Vagina (tissue), 2 donors: Measurements from ENCODE around the gene KIF26A. TPM values are rescaled to one million over a fixed set of nuclear protein-coding genes. Genes with fewer than 3 reads are reported as not detected.

Source experiments
- DNase-seq, 2 donors: peaks; one replicate each; pipeline ENCODE4 v3.0.0-alpha.2; 2017; ENCODE audit errors: extremely low spot score in 2 of 2
- H3K27ac ChIP-seq: fragments of 200-600 bp; sonication (generic); one replicate; pipeline ENCODE4 v1.5.1; 2019
- H3K27me3 ChIP-seq: fragments of 200-600 bp; sonication (generic); one replicate; pipeline ENCODE4 v1.5.1; 2019
- H3K36me3 ChIP-seq, 2 donors: fragments of 200-600 bp; sonication (generic); one replicate each; pipeline ENCODE4 v1.5.1; 2017 to 2019
- H3K4me1 ChIP-seq: fragments of 200-600 bp; sonication (generic); one replicate; pipeline ENCODE4 v1.5.1; 2019
- H3K4me3 ChIP-seq, 2 donors: fragments of 200-600 bp; sonication (generic); 1 replicate in 1 of 2; 2 replicates in 1 of 2; pipeline ENCODE4 v1.5.1; 2016 to 2019
- H3K9me3 ChIP-seq: fragments of 200-600 bp; sonication (generic); one replicate; pipeline ENCODE4 v1.5.1; 2019
- CTCF ChIP-seq, 3 experiments: fragments of 450-650 bp in 2 of 3; fragments of 200-600 bp in 1 of 3; sonication (generic) in 1 of 3; IDR thresholded peaks; one replicate each; pipeline ENCODE4 v1.5.1; 2017 to 2019; ENCODE audit warnings: antibody characterized with exemption in 3 of 3, mild to moderate bottlenecking in 2 of 3, moderate library complexity in 2 of 3
- POLR2A ChIP-seq, 2 donors: fragments of 450-650 bp; IDR thresholded peaks; one replicate each; pipeline ENCODE4 v1.6.1; 2017; ENCODE audit warnings: antibody characterized with exemption in 2 of 2, mild to moderate bottlenecking in 2 of 2, moderate library complexity in 2 of 2
- POLR2AphosphoS5 ChIP-seq, 2 donors: sonication (generic); formaldehyde crosslinking; IDR thresholded peaks; one replicate each; pipeline ENCODE4 v1.9.0; 2017; ENCODE audit warnings: antibody characterized with exemption in 2 of 2, mild to moderate bottlenecking in 2 of 2, low read depth in 1 of 2; ENCODE audit not compliant: insufficient read depth in 1 of 2
- intact Hi-C: fragments of 100-400 bp; cut with DNase I; formaldehyde crosslinking; loops from one replicate; pipeline ENCODE4 v1.15.1; 2023
- total RNA-seq: library from RNA; depleted of rRNA; stranded (reverse); fragments of >200 nt; gene quantifications from one replicate; pipeline ENCODE4 v1.2.3, GENCODE V29; 2016

The KIF26A gene
- total RNA-seq, 1 donor from 2014 or later, result 2.7 TPM

DNA sequence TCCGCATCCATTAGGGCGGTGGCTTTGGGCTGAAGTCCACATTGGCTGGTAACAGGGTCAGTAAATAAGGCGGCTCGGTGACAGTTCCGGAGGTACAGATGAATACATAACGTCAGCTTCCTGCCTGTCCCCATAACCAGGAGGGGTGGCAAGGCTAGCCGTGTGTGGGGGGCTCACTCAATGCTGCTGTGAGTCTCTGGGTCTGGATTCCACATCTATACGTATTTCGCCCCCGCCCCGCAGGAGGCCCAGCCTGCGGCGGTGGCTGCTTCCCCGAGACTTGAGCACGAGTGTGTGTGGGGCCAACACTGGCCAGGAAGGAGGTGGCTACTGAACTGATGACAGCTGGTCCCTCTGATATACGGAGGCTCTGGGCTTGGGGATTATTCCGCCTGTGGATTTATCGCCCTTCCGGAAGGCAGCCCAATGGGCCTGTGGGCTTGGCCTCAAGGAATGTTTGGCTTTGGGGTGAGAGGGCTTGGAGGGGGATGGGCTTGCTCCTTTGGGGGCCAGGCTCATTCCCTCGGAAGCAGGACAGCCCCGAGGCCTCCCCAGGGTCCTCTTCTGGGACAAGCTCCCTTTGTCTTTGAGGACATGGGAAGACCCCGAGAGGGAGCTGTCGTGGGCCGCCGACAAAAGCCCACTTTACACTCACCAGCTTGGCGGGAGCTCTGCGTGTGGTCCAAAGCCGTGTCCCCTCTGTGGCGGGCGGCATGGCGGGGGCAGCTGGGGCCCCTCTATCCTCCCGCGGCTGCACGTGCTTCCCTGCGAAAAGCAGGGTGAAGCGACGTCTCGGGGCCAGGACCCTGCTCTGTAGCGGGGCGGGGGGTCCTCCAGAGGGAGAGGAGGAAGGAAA, 82.1 kb downstream of the KIF26A start:
- H3K27me3 ChIP-seq, result peaks cover 4% of the 10 kb centered on the region
- H3K9me3 ChIP-seq, result no peaks in the 10 kb centered on the region
- intact Hi-C loops, result no loop called here
- no peaks in the 10 kb centered on the region for H3K36me3 ChIP-seq
- H3K27ac ChIP-seq, result no peak overlapping the region
- peaks cover 4% of the 10 kb centered on the region for H3K4me1 ChIP-seq
- no peak for DNase-seq
- no peak overlapping the region for H3K4me3 ChIP-seq
- TF ChIP-seq POLR2AphosphoS5 (IDR thresholded peaks at IDR 0.05; ENCODE audit: insufficient read depth in 1 of 2, low read depth in 1 of 2) (no peak), CTCF (IDR thresholded peaks at IDR 0.05) (no peak), POLR2A (IDR thresholded peaks at IDR 0.05) (no peak)

- intact Hi-C loops, result no loop called here
- no peak for TF ChIP-seq POLR2A (IDR thresholded peaks at IDR 0.05)
- TF ChIP-seq POLR2AphosphoS5 (IDR thresholded peaks at IDR 0.05; ENCODE audit: insufficient read depth in 1 of 2, low read depth in 1 of 2), result no peak
- no peak for TF ChIP-seq CTCF (IDR thresholded peaks at IDR 0.05)
- Histone ChIP-seq H3K27me3 (peaks cover 4% of the 10 kb centered on the region), H3K27ac (no peak overlapping the region), H3K36me3 (no peaks in the 10 kb centered on the region), H3K9me3 (no peaks in the 10 kb centered on the region), H3K4me3 (no peak overlapping the region), H3K4me1 (peaks cover 4% of the 10 kb centered on the region)
- no peak for DNase-seq
These were observed 82.8 kb downstream of the KIF26A start for GRCh38 chr14:104221071-104221625.

GRCh38 chr14:104221636-104222369, 83.4 kb downstream of the KIF26A start:
- TF ChIP-seq CTCF (IDR thresholded peaks at IDR 0.05) (no peak), POLR2AphosphoS5 (IDR thresholded peaks at IDR 0.05; ENCODE audit: insufficient read depth in 1 of 2, low read depth in 1 of 2) (no peak), POLR2A (IDR thresholded peaks at IDR 0.05) (no peak)
- Histone ChIP-seq H3K4me3 (no peak overlapping the region), H3K27me3 (peaks cover 4% of the 10 kb centered on the region), H3K9me3 (no peaks in the 10 kb centered on the region), H3K27ac (no peak overlapping the region), H3K36me3 (no peaks in the 10 kb centered on the region), H3K4me1 (peaks cover 4% of the 10 kb centered on the region)
- intact Hi-C loops, result no loop called here
- DNase-seq, result no peak

DNA sequence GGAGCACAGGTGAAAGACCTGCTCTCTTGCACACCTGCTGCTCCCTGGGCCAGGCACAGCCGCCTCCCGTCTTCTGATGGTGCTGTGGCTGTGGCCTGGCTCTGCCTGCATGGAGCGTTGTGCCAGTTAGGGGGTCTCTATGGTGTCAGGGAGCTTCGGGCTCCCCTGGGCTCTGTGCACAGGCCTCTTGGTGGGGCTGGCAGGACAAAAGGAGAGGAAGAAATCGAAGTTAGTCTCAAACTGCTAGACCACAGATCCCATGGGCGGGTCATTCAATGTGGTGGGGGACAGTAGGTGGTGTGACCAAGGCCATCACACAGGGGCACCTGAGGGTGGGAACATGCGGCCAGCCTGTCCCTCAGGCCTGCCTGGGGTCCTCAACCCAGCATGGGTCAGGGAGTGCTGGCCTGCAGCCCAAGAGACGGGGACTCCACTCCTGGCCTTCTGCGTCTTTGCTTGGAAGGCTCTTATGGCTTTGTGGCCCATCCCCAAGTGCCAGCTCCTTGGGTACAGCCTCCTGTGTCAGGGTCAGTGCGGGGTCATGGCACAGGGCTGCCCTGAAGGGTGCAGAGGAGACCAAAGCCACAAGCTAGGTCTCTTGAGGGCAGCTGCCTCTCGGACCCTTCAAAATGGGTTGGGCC, 84.1 kb downstream of the KIF26A start:
- H3K9me3 ChIP-seq, result no peaks in the 10 kb centered on the region
- peaks cover 4% of the 10 kb centered on the region for H3K4me1 ChIP-seq
- no peak overlapping the region for H3K4me3 ChIP-seq
- no peak overlapping the region for H3K27ac ChIP-seq
- DNase-seq, result no peak
- TF ChIP-seq POLR2AphosphoS5 (IDR thresholded peaks at IDR 0.05; ENCODE audit: insufficient read depth in 1 of 2, low read depth in 1 of 2) (no peak), POLR2A (IDR thresholded peaks at IDR 0.05) (no peak), CTCF (IDR thresholded peaks at IDR 0.05) (no peak)
- H3K36me3 ChIP-seq, result no peaks in the 10 kb centered on the region
- intact Hi-C loops, result no loop called here
- H3K27me3 ChIP-seq, result peaks cover 4% of the 10 kb centered on the region
